Measurements from ENCODE around the gene PTH1R.

PTH1R gene

GRCh38 chr3:46877406-46878125 lies at the start of gene PTH1R:
PTH1R (plus strand) TSS chr3:46877721; CDS start chr3:46883560, 5,839 bp downstream.
- DNase-seq (ENCODE audit: low spot score) = no peak

DNA sequence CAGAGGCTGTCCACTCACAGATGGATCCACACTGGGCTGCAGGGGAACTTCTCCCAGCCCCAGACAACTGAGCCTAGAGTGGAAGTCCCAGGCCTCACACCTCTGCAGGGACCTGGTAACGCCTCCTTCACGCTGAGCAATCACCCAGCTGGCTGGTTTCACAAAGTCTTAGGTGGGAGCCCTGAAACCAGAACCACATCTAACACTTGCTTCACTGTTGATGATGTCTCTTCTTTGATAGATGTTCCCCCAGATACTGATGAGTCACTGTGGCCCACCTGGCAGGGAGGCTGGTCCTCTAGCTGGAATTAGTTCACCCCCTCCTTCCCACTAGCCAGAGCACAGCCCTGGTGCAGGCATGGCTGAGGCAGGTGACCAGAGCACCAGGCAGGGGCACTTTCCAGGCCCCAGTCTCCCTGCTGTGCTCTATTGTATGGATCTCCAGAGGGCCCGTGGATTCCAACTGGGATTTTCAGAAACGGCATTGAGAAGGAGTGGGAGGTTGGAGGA lies 47.8 kb upstream of the PTH1R start:
- DNase-seq (ENCODE audit: low spot score) = no peak

DNA sequence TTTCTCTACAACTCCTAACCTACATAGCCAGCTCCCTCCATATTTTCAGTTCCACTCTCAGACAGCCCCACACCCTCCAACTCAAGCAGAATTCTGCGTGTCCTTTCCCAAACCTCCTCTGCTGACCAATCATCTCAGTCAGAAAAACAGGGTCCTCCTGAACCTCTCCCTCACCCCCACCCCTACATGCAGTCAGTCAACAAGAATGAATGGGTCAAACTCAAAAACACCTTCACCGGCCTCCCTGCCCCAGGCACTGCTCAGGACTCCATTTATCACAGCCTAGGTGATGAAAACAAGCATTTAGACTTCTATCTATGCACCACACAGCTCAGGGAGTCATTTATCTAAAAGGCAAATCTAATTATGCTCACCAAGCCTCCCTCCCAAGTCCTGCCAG lies 46.7 kb upstream of the PTH1R start:
- no peak for DNase-seq (ENCODE audit: low spot score)

- no peak for DNase-seq (ENCODE audit: low spot score)
These were observed 46.2 kb upstream of the PTH1R start for GRCh38 chr3:46831316-46831715.

GRCh38 chr3:46831841-46832240 lies 45.7 kb upstream of the PTH1R start:
- no peak for DNase-seq (ENCODE audit: low spot score)

DNA sequence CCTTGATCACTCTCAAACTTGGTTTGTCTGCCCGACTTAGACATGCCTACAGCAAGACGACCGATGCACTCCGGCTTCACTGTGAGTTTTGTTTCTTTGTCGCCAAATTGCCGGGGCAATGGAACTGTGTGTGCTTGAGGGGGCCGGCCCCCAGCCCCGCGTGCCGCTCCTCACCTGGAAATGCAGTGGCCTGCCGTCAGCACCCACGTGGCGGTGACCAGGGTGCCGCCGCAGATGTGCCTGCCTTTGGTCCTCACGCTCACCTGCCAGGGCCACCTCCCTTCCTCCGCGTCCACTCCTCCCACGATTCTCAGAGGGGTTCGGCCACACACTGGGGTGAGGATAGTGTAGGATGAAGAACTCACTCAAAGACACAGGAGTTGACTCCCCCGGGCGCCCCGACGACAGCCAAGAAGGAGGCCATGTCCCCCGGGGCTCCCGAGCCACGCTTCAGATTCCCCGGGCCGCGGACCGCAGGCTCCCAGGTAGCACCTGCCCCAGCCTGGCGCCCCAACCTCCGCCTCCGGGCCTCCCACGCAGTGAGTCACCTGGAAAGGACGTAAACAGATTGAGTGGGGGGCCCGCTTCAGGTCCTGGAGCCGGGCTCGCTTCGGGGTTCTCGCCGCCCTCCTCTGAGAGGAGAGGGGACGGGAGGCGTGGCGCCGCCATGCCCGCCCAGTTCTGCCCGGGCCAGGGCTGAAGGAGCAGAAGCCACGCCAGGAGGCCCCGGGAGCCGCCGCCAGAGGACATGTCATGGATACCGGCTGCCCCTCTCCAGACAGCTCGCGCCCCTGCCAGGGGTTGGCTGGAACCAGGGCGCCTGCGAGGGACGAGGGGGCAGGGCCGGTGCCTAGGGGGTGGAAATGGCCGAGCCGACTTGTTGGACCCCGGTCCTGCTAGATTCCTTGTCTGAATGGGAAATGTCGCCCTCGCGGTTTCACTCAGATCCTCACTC lies 43.9 kb upstream of the PTH1R start:
- peak; percentile 29 for DNase-seq (ENCODE audit: low spot score)

- no peak for DNase-seq (ENCODE audit: low spot score)
These were observed 42.5 kb upstream of the PTH1R start for GRCh38 chr3:46835054-46835453.

- no peak for DNase-seq (ENCODE audit: low spot score)
These were observed 42.0 kb upstream of the PTH1R start for GRCh38 chr3:46835491-46835890.

DNA sequence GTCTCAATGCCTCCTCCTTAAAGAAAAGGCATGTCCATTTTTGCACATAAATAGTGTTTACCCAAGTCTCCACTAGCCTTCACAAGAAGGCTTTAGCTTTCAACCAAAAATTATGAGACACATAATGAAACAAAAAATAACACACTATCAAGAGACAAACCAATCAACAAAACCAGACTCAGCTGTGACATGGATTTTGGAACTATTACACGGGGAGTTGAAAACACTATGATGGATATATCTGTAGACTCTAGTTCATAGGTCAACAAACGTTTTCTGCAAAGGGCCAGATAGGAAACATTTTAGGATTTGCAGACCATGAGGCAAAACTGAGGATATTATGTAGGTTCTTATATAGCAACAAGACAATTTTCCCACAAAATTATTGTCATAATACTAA lies 39.2 kb upstream of the PTH1R start:
- DNase-seq (ENCODE audit: low spot score) = no peak

- no peak for DNase-seq (ENCODE audit: low spot score)
These were observed 37.0 kb upstream of the PTH1R start for GRCh38 chr3:46840491-46840890.

GRCh38 chr3:46843508-46843907 lies 34.0 kb upstream of the PTH1R start:
- DNase-seq (ENCODE audit: low spot score) = no peak

DNA sequence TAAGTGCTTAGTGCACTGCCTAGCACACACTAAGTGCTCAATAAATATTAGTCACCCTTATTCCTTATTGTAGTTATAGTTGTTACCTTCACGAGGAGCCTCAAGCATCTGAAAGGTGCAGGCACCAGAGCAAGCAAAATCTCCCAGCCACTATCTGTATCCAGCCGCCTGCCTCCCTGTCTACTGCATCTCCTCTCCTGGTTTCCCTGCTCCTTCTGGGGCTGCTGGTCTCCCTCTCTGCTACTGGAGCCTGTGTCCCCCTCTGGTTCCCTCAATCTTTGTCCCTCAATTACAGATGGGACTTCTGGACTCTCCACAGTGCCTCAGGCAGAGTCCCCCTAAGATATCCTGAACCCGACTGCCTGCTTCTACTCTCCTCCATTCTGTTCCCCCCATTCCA lies 33.1 kb upstream of the PTH1R start:
- DNase-seq (ENCODE audit: low spot score) = peak; percentile 18

- no peak for DNase-seq (ENCODE audit: low spot score)
These were observed 32.6 kb upstream of the PTH1R start for GRCh38 chr3:46844881-46845312.

DNA sequence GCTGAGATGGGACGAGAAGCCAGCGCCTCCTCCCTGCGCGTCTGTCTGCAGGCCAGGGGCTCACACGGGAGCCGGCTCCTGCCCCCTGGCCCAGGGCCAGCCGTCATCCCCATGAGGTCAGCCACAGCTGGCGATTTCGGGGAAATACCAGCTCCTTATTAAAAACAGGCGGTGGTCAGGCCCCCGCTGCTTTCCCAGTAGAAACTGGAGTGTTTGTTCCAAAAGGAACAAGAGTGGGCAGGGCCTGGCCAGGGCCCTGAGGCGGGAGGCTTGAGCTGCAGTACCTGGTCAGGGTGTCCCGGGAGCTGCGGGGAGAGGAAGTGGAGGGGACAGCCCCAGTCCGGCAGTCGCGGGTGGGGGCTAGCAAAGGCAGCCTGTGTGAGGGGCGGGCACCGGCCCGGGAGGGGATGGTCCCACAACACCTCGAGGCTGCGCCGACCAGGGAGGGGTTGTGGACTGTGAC lies 32.1 kb upstream of the PTH1R start:
- DNase-seq (ENCODE audit: low spot score) = peak; percentile 33

GRCh38 chr3:46845860-46846623 lies 31.5 kb upstream of the PTH1R start:
- DNase-seq (ENCODE audit: low spot score) = peak; percentile 48

DNA sequence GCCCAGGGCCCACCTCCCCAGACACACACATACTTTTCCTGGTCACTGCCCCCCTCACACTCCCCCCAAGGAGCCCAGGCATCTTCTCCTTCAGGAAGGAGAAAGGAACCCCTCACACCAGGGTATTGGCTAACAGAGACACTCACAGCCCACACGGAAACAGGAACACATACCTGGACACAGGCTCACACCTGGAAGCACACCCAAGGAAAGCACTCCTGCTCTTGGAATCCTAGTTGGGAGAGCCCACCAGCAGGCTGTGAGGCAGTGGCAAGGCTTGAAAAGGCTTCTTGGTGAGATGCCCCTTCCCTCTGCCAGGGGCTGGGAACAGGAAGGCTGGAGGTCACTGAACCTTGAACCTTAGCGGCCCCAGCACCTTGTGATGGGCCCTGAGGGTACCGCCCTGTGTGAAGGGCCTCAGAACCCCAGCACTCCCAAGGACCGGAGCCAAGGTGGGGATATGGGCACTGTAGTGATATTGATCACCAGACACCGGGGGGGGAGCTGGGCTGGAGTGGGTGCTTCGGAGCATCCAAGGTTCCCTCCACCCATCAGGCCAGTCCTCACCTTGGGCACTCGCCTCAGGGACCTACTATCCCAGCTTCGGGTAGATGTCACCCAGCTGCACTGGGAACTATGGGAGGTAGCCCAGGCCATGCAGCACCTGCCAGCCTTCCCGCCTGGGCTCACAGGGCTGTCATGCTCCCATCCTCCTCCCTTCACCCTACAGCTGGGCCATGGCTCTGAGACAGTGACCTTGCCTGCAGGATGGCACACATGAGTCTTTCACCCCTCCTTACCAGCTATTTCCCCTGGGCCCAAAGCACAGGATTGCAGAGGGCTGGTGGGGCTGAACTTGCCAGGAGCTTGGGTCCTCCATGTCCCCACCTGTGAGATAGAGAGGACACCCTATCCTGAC lies 30.6 kb upstream of the PTH1R start:
- peak; percentile 18 for DNase-seq (ENCODE audit: low spot score)

DNA sequence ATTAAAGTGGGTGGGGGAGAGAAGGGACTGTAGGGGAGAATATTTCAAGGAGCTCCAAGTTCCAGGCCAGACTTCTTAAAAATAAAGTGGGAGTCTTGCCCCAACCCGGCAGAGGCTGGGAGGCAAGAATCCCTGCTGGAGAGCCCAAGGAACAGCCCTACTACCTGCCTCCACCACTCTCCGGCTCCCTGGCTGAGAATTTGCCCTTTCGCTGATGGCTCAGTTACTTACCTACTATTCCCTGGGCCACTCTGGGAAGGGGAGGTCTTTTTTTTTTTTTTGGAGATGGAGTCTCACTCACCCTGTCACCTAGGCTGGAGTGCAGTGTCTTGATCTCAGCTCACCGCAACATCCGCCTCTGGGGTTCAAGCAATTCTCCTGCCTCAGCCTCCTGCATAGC lies 29.8 kb upstream of the PTH1R start:
- peak; percentile 21 for DNase-seq (ENCODE audit: low spot score)

GRCh38 chr3:46848271-46849044 lies 29.1 kb upstream of the PTH1R start:
- DNase-seq (ENCODE audit: low spot score) = peak; percentile 37

DNA sequence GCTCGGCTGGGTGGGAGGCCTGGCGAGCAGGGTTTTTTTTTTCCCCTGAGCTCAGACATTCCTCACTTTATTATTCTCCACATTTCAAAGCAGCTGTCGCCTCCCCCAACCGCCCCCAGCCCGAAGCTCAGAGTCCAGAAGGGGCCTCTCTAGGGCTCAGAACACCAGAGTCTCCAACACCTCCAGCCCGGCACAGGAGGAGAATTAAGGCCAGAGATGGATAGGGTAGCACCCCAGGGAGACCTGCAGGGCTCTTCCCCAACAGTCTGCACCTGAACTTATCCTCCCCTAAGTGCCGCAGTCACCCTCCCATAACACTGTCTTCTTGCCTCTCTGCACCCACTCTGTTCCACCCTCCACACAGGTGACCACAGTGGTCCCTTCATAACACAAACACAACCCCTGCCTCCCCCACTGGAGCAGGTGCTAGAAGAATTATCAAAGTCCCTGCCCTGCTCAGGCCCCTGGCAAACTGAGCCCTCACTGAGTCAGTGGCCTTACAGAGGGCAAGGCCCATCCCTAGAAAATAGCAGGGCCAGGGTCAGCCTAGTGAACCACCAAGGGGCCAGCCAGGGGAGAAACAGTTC lies 28.4 kb upstream of the PTH1R start:
- peak; percentile 11 for DNase-seq (ENCODE audit: low spot score)

Data from D341Med (cell line).